Right lobe of liver (tissue), 6 donors: Measurements from ENCODE around the gene DNASE1. TPM values are rescaled to one million over a fixed set of nuclear protein-coding genes. Genes with fewer than 3 reads are reported as not detected.

Source experiments
- ATAC-seq, 4 donors: fragments of 200-7000 bp; cut with Tn5 transposase; one replicate each; pipeline ENCODE4 v1.9.1; 2020; ENCODE audit warnings: mild to moderate bottlenecking in 4 of 4, moderate library complexity in 4 of 4
- DNase-seq, 3 donors: peaks; one replicate each; pipeline ENCODE4 v3.0.0-alpha.2; 2020
- H3K27ac ChIP-seq, 3 donors: fragments of 200-600 bp; one replicate each; pipeline ENCODE4 v1.8.0; 2022
- H3K27me3 ChIP-seq, 2 donors: fragments of 200-600 bp; one replicate each; pipeline ENCODE4 v1.8.0; 2022
- H3K36me3 ChIP-seq, 4 donors: fragments of 200-600 bp; sonication (generic) in 1 of 4; one replicate each; pipeline versions ENCODE4 v1.5.1 to v1.8.0; 2017 to 2022; ENCODE audit warnings: control low read depth in 1 of 4
- H3K4me1 ChIP-seq, 4 donors: fragments of 200-600 bp; sonication (generic) in 1 of 4; one replicate each; pipeline versions ENCODE4 v1.5.1 to v1.8.0; 2017 to 2022; ENCODE audit warnings: control low read depth in 1 of 4
- H3K4me3 ChIP-seq, 3 donors: fragments of 200-600 bp; one replicate each; pipeline ENCODE4 v1.8.0; 2022
- H3K9me3 ChIP-seq, 4 donors: fragments of 200-600 bp; sonication (generic) in 1 of 4; one replicate each; pipeline versions ENCODE4 v1.5.1 to v1.8.0; 2017 to 2022; ENCODE audit warnings: control low read depth in 1 of 4
- CTCF ChIP-seq, 4 donors: fragments of 200-600 bp in 3 of 4; fragments of 450-650 bp in 1 of 4; IDR thresholded peaks; one replicate each; pipeline versions ENCODE4 v1.5.1 to v1.8.0; 2016 to 2022; ENCODE audit warnings: antibody characterized with exemption in 4 of 4, mild to moderate bottlenecking in 2 of 4
- POLR2A ChIP-seq: fragments of 450-650 bp; IDR thresholded peaks from one replicate; pipeline ENCODE4 v1.6.1; 2017; ENCODE audit warnings: antibody characterized with exemption, mild to moderate bottlenecking
- WGBS: methylation state at CpG from one replicate; pipeline ENCODE4 v1.1.6; 2018; ENCODE audit warnings: low coverage, low lambda C conversion rate; ENCODE audit not compliant: insufficient coverage; ENCODE audit errors: missing lambda C conversion rate; 5-methylcytosine and 5-hydroxymethylcytosine counted together
- intact Hi-C, 2 donors: fragments of 100-400 bp; cut with DNase I; formaldehyde crosslinking; loops; one replicate each; pipeline versions ENCODE4 v1.11.2 to v1.14.1; 2022
- total RNA-seq, 6 experiments: library from RNA; depleted of rRNA in 2 of 6; stranded (reverse); fragments of >200 nt in 2 of 6; fragmentation: NEBNext Ultra II Directional in 3 of 6; extraction: Animal tissue kit (Norgen Biotek cat#: 25700) in 3 of 6; gene quantifications; one replicate each; pipeline versions ENCODE4 v1.1.0 to v1.2.4, GENCODE V29; 2016 to 2023
- donor health status: DM: no; HTN: yes; CAD: no.
- donor health status: DM: no; HTN: no; CAD: no.
- donor health status: DM: no; HTN: no; CAD: no.
- donor health status: DM: no; HTN: yes; CAD: no.
- donor health status: DM: no; HTN: yes; CAD: no.

Gene DNASE1
- total RNA-seq, 6 experiments from 2014 or later = 1.4 to 6.2 (median 3.1) TPM

DNA sequence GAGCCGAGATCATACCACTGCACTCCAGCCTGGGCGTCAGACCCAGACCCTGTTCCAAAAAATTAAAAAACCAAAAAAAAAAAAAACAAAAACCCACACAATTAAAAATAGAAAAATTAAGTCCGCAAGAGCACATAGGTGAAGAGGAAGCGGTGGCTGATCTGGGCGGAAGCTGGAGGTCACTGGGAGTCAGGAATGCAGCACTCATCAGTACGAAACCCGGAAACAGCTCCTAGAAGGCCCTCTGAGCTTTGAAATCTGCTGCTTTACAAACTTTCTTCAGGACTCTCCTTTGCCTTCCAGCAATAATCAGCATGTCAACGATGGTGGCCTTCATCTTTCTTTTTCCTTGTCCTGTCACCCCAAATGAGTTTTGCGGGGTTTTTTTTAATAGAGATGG lies 33.3 kb downstream of the DNASE1 start:
- ATAC-seq (peak in 3 of 4 donors; percentile 16 to 37 (median 35)), DNase-seq (peak in 1 of 3 donors; percentile 42)
- no peak overlapping the region for H3K27ac ChIP-seq
- intact Hi-C loops = loop anchor here in 1 of 2 donors (10.0 kb wide), 1 partner anchor 187 kb away; no protein-coding TSS in a partner anchor
- no peaks in the 10 kb centered on the region for H3K27me3 ChIP-seq
- 75% methylated on average over 9 of the region's 9 CpGs for WGBS
- H3K9me3 ChIP-seq = no peaks in the 10 kb centered on the region
- TF ChIP-seq CTCF (IDR thresholded peaks at IDR 0.05) (no peak), POLR2A (no peak)
- peaks cover 0 to 47% (median 16%) of the 10 kb centered on the region in 4 donors for H3K36me3 ChIP-seq
- peaks cover 0 to 11% (median 5%) of the 10 kb centered on the region in 4 donors for H3K4me1 ChIP-seq
- H3K4me3 ChIP-seq = no peak overlapping the region

GRCh38 chr16:3689731-3690130 lies 35.2 kb downstream of the DNASE1 start:
- H3K27me3 ChIP-seq = no peaks in the 10 kb centered on the region
- TF ChIP-seq CTCF (IDR thresholded peaks at IDR 0.05) (no peak), POLR2A (no peak)
- H3K4me3 ChIP-seq = no peak overlapping the region
- peaks cover 0 to 40% (median 16%) of the 10 kb centered on the region in 4 donors for H3K36me3 ChIP-seq
- DNase-seq (peak in 1 of 3 donors; percentile 31), ATAC-seq (no peak)
- H3K27ac ChIP-seq = no peak overlapping the region
- H3K4me1 ChIP-seq = peaks cover 0 to 28% (median 12%) of the 10 kb centered on the region in 4 donors
- no peaks in the 10 kb centered on the region for H3K9me3 ChIP-seq
- WGBS = 94% methylated on average over 3 of the region's 7 CpGs
- intact Hi-C loops = loop anchor here (10.0 kb wide), 1 partner anchor 185 kb away; no protein-coding TSS in a partner anchor

- peak; percentile 93 to 98 (median 96) for TF ChIP-seq CTCF (IDR thresholded peaks at IDR 0.05)
- no peak for TF ChIP-seq POLR2A
- DNase-seq (peak; percentile 86 to 87 (median 86)), ATAC-seq (peak; percentile 94 to 97 (median 96))
- no peak overlapping the region for H3K27ac ChIP-seq
- H3K4me1 ChIP-seq = peaks cover 0 to 34% (median 15%) of the 10 kb centered on the region in 4 donors
- H3K4me3 ChIP-seq = peak overlapping the region in 1 of 3 donors; percentile 12
- intact Hi-C loops = loop anchor here in 1 of 2 donors (10.0 kb wide), 1 partner anchor 184 kb away; no protein-coding TSS in a partner anchor
- H3K9me3 ChIP-seq = no peaks in the 10 kb centered on the region
- 29% methylated on average over 14 of the region's 18 CpGs for WGBS
- H3K27me3 ChIP-seq = no peaks in the 10 kb centered on the region
- peaks cover 0 to 33% (median 11%) of the 10 kb centered on the region in 4 donors for H3K36me3 ChIP-seq
Measured at GRCh38 chr16:3690470-3690928, 36.0 kb downstream of the DNASE1 start.

DNA sequence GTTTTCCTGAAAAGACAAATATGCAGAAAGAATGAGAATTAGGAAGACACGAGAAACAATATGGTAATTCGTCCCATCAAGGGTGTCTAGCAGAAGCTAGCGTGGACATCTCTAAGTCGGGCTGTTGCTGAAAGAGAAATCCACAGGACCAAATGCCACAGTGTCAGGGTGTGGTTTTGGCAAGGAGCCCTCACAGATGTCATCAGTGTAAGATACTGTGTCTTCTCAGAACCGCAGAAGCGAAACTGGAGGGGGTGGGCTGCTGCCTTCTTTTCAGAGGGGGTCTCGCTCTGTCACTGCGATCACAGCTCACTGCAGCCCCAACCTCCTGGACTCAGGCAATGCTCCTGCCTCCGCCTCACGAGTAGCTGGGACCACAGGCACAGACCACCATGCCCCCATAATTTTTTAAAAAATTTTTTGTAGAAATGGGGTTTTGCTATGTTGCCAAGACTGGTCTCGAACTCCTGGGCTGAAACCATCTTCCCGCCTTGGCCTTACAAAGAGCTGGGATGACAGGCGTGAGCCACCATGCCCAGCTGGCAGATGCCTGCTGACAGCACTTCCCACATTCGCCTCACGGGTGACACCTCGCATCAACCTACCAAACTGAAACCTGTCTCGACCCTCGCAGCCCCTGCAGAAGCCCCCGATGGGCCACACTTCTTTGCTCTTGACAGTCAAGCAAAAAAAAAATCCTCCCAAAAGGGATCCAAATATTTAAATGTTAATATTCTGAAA lies 36.7 kb downstream of the DNASE1 start:
- H3K4me3 ChIP-seq = peak overlapping the region in 1 of 3 donors; percentile 12
- ATAC-seq = no peak
- H3K27me3 ChIP-seq = no peaks in the 10 kb centered on the region
- H3K4me1 ChIP-seq = peaks cover 0 to 35% (median 17%) of the 10 kb centered on the region in 4 donors
- TF ChIP-seq CTCF (IDR thresholded peaks at IDR 0.05) = peak in 1 of 4 donors; percentile 4
- no peak for TF ChIP-seq POLR2A
- 60% methylated on average over 13 of the region's 19 CpGs for WGBS
- H3K27ac ChIP-seq = no peak overlapping the region
- H3K36me3 ChIP-seq = peaks cover 0 to 26% (median 7%) of the 10 kb centered on the region in 4 donors
- peak in 1 of 3 donors; percentile 38 for DNase-seq
- intact Hi-C loops = loop anchor here in 1 of 2 donors (10.0 kb wide), 1 partner anchor 184 kb away; no protein-coding TSS in a partner anchor
- no peaks in the 10 kb centered on the region for H3K9me3 ChIP-seq
